ENCODE measurements around the gene PTGR3. TPM values are rescaled to one million over a fixed set of nuclear protein-coding genes. Genes with fewer than 3 reads are reported as not detected.

The PTGR3 gene
- total and polyA plus RNA-seq, 3 donors from 2014 or later = 13.9 to 27.9 (median 15.7) TPM

- peak; percentile 56 for DNase-seq
- H3K4me1 ChIP-seq = peaks cover 25% of the 10 kb centered on the region
Observed at GRCh38 chr18:75204732-75205513, 4.0 kb downstream of the PTGR3 start.

GRCh38 chr18:75204269-75204731, 4.6 kb downstream of the PTGR3 start:
- TF ChIP-seq CTCF (IDR thresholded peaks at IDR 0.05) (no peak), POLR2A (IDR thresholded peaks at IDR 0.05) (no peak)
- DNase-seq = peak; percentile 53
- H3K4me3 ChIP-seq = peak overlapping the region; percentile 44 to 62
- H3K4me1 ChIP-seq = peaks cover 25% of the 10 kb centered on the region
- H3K36me3 ChIP-seq (ENCODE audit: low read depth, missing control alignments) = no peaks in the 10 kb centered on the region
- H3K9me3 ChIP-seq = no peaks in the 10 kb centered on the region
- H3K27me3 ChIP-seq = no peaks in the 10 kb centered on the region
- 2% methylated on average over 9 to 33 of the region's 35 CpGs for WGBS, 2 donors
- intact Hi-C loops (cut with DNase I; ENCODE audit: low total_unique reads) = loop anchor here (10.0 kb wide), 2 partner anchors 51 to 281 kb away; no protein-coding TSS in a partner anchor
- peak overlapping the region; percentile 86 to 97 for H3K27ac ChIP-seq

More at GRCh38 chr18:75204732-75205513, 4.0 kb downstream of the PTGR3 start:
- Histone ChIP-seq H3K9me3 (no peaks in the 10 kb centered on the region), H3K27me3 (no peaks in the 10 kb centered on the region), H3K4me3 (peak overlapping the region; percentile 44 to 62), H3K36me3 (ENCODE audit: low read depth, missing control alignments) (no peaks in the 10 kb centered on the region), H3K27ac (peak overlapping the region; percentile 86 to 97)
- intact Hi-C loops (cut with DNase I; ENCODE audit: low total_unique reads) = loop anchor here (10.0 kb wide), 2 partner anchors 50 to 280 kb away; no protein-coding TSS in a partner anchor
- 9 to 11% methylated on average over 34 to 42 of the region's 75 CpGs for WGBS, 2 donors
- no peak for TF ChIP-seq CTCF (IDR thresholded peaks at IDR 0.05)
- no peak for TF ChIP-seq POLR2A (IDR thresholded peaks at IDR 0.05)

- H3K4me1 ChIP-seq = peaks cover 25% of the 10 kb centered on the region
- TF ChIP-seq POLR2A (IDR thresholded peaks at IDR 0.05) (no peak), CTCF (IDR thresholded peaks at IDR 0.05) (no peak)
- H3K9me3 ChIP-seq = no peaks in the 10 kb centered on the region
- peak overlapping the region; percentile 86 to 97 for H3K27ac ChIP-seq
- no peaks in the 10 kb centered on the region for H3K36me3 ChIP-seq (ENCODE audit: low read depth, missing control alignments)
- 16 to 21% methylated on average over 21 to 24 of the region's 24 CpGs for WGBS, 2 donors
- H3K4me3 ChIP-seq = peak overlapping the region; percentile 44 to 62
- peak; percentile 49 for DNase-seq
- no peaks in the 10 kb centered on the region for H3K27me3 ChIP-seq
- intact Hi-C loops (cut with DNase I; ENCODE audit: low total_unique reads) = loop anchor here (10.0 kb wide), 2 partner anchors 51 to 281 kb away; no protein-coding TSS in a partner anchor
Observed at GRCh38 chr18:75203416-75204268, 5.3 kb downstream of the PTGR3 start.

- Histone ChIP-seq H3K36me3 (ENCODE audit: low read depth, missing control alignments) (no peaks in the 10 kb centered on the region), H3K27ac (peak overlapping the region; percentile 86 to 97), H3K4me3 (no peak overlapping the region), H3K27me3 (no peaks in the 10 kb centered on the region), H3K9me3 (no peaks in the 10 kb centered on the region), H3K4me1 (peaks cover 33% of the 10 kb centered on the region)
- no peak for DNase-seq
- intact Hi-C loops (cut with DNase I; ENCODE audit: low total_unique reads) = loop anchor here (10.0 kb wide), 2 partner anchors 52 to 282 kb away; no protein-coding TSS in a partner anchor
- 31 to 40% methylated on average over 6 of the region's 6 CpGs for WGBS, 2 donors
- TF ChIP-seq CTCF (IDR thresholded peaks at IDR 0.05) (no peak), POLR2A (IDR thresholded peaks at IDR 0.05) (no peak)
Observed at GRCh38 chr18:75202696-75203365, 6.1 kb downstream of the PTGR3 start.
